ENCODE results near the gene KLHL20. TPM values are rescaled to one million over a fixed set of nuclear protein-coding genes. Genes with fewer than 3 reads are reported as not detected.
"Not testable (repeated sequence)": the region's sequence is repeated elsewhere in the genome, so short reads cannot be mapped to it uniquely, and the experiment has no call there.

The KLHL20 gene
- total RNA-seq, result 15.4 and 17.6 TPM in 2 replicates

- H3K9me3 Mint-ChIP-seq, result peaks cover 9% of the 10 kb centered on the region
- H3K4me3 Mint-ChIP-seq (ENCODE audit: low read depth), result peak within 1 kb of the TSS; percentile 97
- peak within 1 kb of the TSS; percentile 94 for H3K27ac Mint-ChIP-seq
- peaks cover 14% of the 10 kb centered on the region for H3K27me3 Mint-ChIP-seq (ENCODE audit: low read depth)
- peak; percentile 83 for DNase-seq (ENCODE audit: low spot score)
- intact Hi-C loops (cut with micrococcal nuclease), result loop anchor here (1.0 to 5.0 kb wide), 4 partner anchors 109 to 442 kb away; partner anchors contain the start of genes CENPL, DARS2, PRDX6 and RABGAP1L
- H3K4me1 Mint-ChIP-seq (ENCODE audit: low read depth), result peaks cover 18% of the 10 kb centered on the region
- peaks cover 12% of the 10 kb centered on the region for H3K36me3 Mint-ChIP-seq (ENCODE audit: low read depth)
Measured at GRCh38 chr1:173714759-173715537, at the start of gene KLHL20. Gene KLHL20 (plus strand): TSS chr1:173714981. CDS start chr1:173716044, 1,063 bp downstream.

GRCh38 chr1:173666646-173667045 lies 48.1 kb upstream of the KLHL20 start:
- Mint-ChIP-seq H3K27ac (no peak overlapping the region), H3K4me3 (ENCODE audit: low read depth) (no peak overlapping the region), H3K4me1 (ENCODE audit: low read depth) (peaks cover 3% of the 10 kb centered on the region), H3K27me3 (ENCODE audit: low read depth) (peaks cover 26% of the 10 kb centered on the region), H3K36me3 (ENCODE audit: low read depth) (no peaks in the 10 kb centered on the region), H3K9me3 (no peaks in the 10 kb centered on the region)
- intact Hi-C loops (cut with micrococcal nuclease), result no loop called here
- DNase-seq (ENCODE audit: low spot score), result no peak

GRCh38 chr1:173669491-173669941 lies 45.3 kb upstream of the KLHL20 start, which contains the start of gene ANKRD45:
Gene ANKRD45 (minus strand): TSS chr1:173669851. CDS start chr1:173659418, 10,433 bp downstream.
- no peak within 1 kb of the TSS for H3K4me3 Mint-ChIP-seq (ENCODE audit: low read depth)
- DNase-seq (ENCODE audit: low spot score), result no peak
- no peak within 1 kb of the TSS for H3K27ac Mint-ChIP-seq
- no peaks in the 10 kb centered on the region for H3K9me3 Mint-ChIP-seq
- no peaks in the 10 kb centered on the region for H3K36me3 Mint-ChIP-seq (ENCODE audit: low read depth)
- H3K27me3 Mint-ChIP-seq (ENCODE audit: low read depth), result peaks cover 24% of the 10 kb centered on the region
- peaks cover 3% of the 10 kb centered on the region for H3K4me1 Mint-ChIP-seq (ENCODE audit: low read depth)
- intact Hi-C loops (cut with micrococcal nuclease), result no loop called here

- H3K4me1 Mint-ChIP-seq (ENCODE audit: low read depth); DNase-seq (ENCODE audit: low spot score): not testable (repeated sequence)
Measured at GRCh38 chr1:173674496-173674895, 40.3 kb upstream of the KLHL20 start.

GRCh38 chr1:173680152-173680551 lies 34.6 kb upstream of the KLHL20 start:
- H3K27me3 Mint-ChIP-seq (ENCODE audit: low read depth); H3K9me3 Mint-ChIP-seq; H3K27ac Mint-ChIP-seq; H3K36me3 Mint-ChIP-seq (ENCODE audit: low read depth); DNase-seq (ENCODE audit: low spot score); H3K4me1 Mint-ChIP-seq (ENCODE audit: low read depth); intact Hi-C loops (cut with micrococcal nuclease); H3K4me3 Mint-ChIP-seq (ENCODE audit: low read depth): not testable (repeated sequence)

More at GRCh38 chr1:173674496-173674895, 40.3 kb upstream of the KLHL20 start:
- H3K9me3 Mint-ChIP-seq; H3K36me3 Mint-ChIP-seq (ENCODE audit: low read depth); intact Hi-C loops (cut with micrococcal nuclease); H3K27me3 Mint-ChIP-seq (ENCODE audit: low read depth); H3K4me3 Mint-ChIP-seq (ENCODE audit: low read depth); H3K27ac Mint-ChIP-seq: not testable (repeated sequence)

GRCh38 chr1:173682184-173682583 lies 32.6 kb upstream of the KLHL20 start:
- Mint-ChIP-seq H3K9me3 (no peaks in the 10 kb centered on the region), H3K36me3 (ENCODE audit: low read depth) (no peaks in the 10 kb centered on the region), H3K4me1 (ENCODE audit: low read depth) (no peaks in the 10 kb centered on the region), H3K4me3 (ENCODE audit: low read depth) (no peak overlapping the region), H3K27me3 (ENCODE audit: low read depth) (peaks cover 5% of the 10 kb centered on the region), H3K27ac (no peak overlapping the region)
- DNase-seq (ENCODE audit: low spot score), result no peak
- intact Hi-C loops (cut with micrococcal nuclease), result no loop called here

- DNase-seq (ENCODE audit: low spot score); intact Hi-C loops (cut with micrococcal nuclease); H3K4me1 Mint-ChIP-seq (ENCODE audit: low read depth); H3K27me3 Mint-ChIP-seq (ENCODE audit: low read depth); H3K27ac Mint-ChIP-seq; H3K4me3 Mint-ChIP-seq (ENCODE audit: low read depth); H3K9me3 Mint-ChIP-seq; H3K36me3 Mint-ChIP-seq (ENCODE audit: low read depth): not testable (repeated sequence)
Measured at GRCh38 chr1:173683838-173684237, 30.9 kb upstream of the KLHL20 start.

GRCh38 chr1:173685121-173685520 lies 29.7 kb upstream of the KLHL20 start:
- H3K9me3 Mint-ChIP-seq; H3K4me1 Mint-ChIP-seq (ENCODE audit: low read depth); H3K36me3 Mint-ChIP-seq (ENCODE audit: low read depth); H3K27ac Mint-ChIP-seq; H3K4me3 Mint-ChIP-seq (ENCODE audit: low read depth); DNase-seq (ENCODE audit: low spot score); H3K27me3 Mint-ChIP-seq (ENCODE audit: low read depth); intact Hi-C loops (cut with micrococcal nuclease): not testable (repeated sequence)

GRCh38 chr1:173688300-173688699 lies 26.5 kb upstream of the KLHL20 start:
- intact Hi-C loops (cut with micrococcal nuclease), result no loop called here
- no peaks in the 10 kb centered on the region for H3K36me3 Mint-ChIP-seq (ENCODE audit: low read depth)
- no peak overlapping the region for H3K4me3 Mint-ChIP-seq (ENCODE audit: low read depth)
- no peaks in the 10 kb centered on the region for H3K9me3 Mint-ChIP-seq
- peaks cover 1% of the 10 kb centered on the region for H3K4me1 Mint-ChIP-seq (ENCODE audit: low read depth)
- H3K27ac Mint-ChIP-seq, result no peak overlapping the region
- DNase-seq (ENCODE audit: low spot score), result no peak
- peaks cover 9% of the 10 kb centered on the region for H3K27me3 Mint-ChIP-seq (ENCODE audit: low read depth)

- Mint-ChIP-seq H3K36me3 (ENCODE audit: low read depth) (no peaks in the 10 kb centered on the region), H3K4me3 (ENCODE audit: low read depth) (no peak overlapping the region), H3K27me3 (ENCODE audit: low read depth) (peaks cover 16% of the 10 kb centered on the region), H3K27ac (no peak overlapping the region), H3K9me3 (no peaks in the 10 kb centered on the region), H3K4me1 (ENCODE audit: low read depth) (peaks cover 1% of the 10 kb centered on the region)
- no peak for DNase-seq (ENCODE audit: low spot score)
- intact Hi-C loops (cut with micrococcal nuclease), result no loop called here
Measured at GRCh38 chr1:173693238-173693637, 21.5 kb upstream of the KLHL20 start.

- H3K9me3 Mint-ChIP-seq, result not testable (repeated sequence)
Measured at GRCh38 chr1:173701299-173701698, 13.5 kb upstream of the KLHL20 start.

GRCh38 chr1:173702736-173703135 lies 12.0 kb upstream of the KLHL20 start:
- Mint-ChIP-seq H3K9me3 (no peaks in the 10 kb centered on the region), H3K4me3 (ENCODE audit: low read depth) (no peak overlapping the region)
- intact Hi-C loops (cut with micrococcal nuclease), result no loop called here

More at GRCh38 chr1:173701299-173701698, 13.5 kb upstream of the KLHL20 start:
- H3K4me1 Mint-ChIP-seq (ENCODE audit: low read depth); DNase-seq (ENCODE audit: low spot score); intact Hi-C loops (cut with micrococcal nuclease); H3K4me3 Mint-ChIP-seq (ENCODE audit: low read depth); H3K27ac Mint-ChIP-seq; H3K36me3 Mint-ChIP-seq (ENCODE audit: low read depth): not testable (repeated sequence)
- H3K27me3 Mint-ChIP-seq (ENCODE audit: low read depth), result peaks cover 25% of the 10 kb centered on the region

GRCh38 chr1:173705117-173705516 lies 9.7 kb upstream of the KLHL20 start:
- Mint-ChIP-seq H3K27ac (no peak overlapping the region), H3K9me3 (no peaks in the 10 kb centered on the region), H3K27me3 (ENCODE audit: low read depth) (peaks cover 19% of the 10 kb centered on the region), H3K4me1 (ENCODE audit: low read depth) (no peaks in the 10 kb centered on the region), H3K36me3 (ENCODE audit: low read depth) (no peaks in the 10 kb centered on the region), H3K4me3 (ENCODE audit: low read depth) (no peak overlapping the region)
- no peak for DNase-seq (ENCODE audit: low spot score)
- intact Hi-C loops (cut with micrococcal nuclease), result no loop called here

More at GRCh38 chr1:173702736-173703135, 12.0 kb upstream of the KLHL20 start:
- DNase-seq (ENCODE audit: low spot score), result no peak
- Mint-ChIP-seq H3K27me3 (ENCODE audit: low read depth) (peaks cover 20% of the 10 kb centered on the region), H3K4me1 (ENCODE audit: low read depth) (no peaks in the 10 kb centered on the region), H3K36me3 (ENCODE audit: low read depth) (no peaks in the 10 kb centered on the region), H3K27ac (no peak overlapping the region)

Measured in activated T-helper 2 cell treated with anti-CD3 and anti-CD28 coated beads, Interferon-gamma antibody, Interleukin-2, Interleukin-4, amounts not matched to agents 10 μg/mL and 5 μg/mL and 100 μg/mL, durations not matched to agents 14 hours and 24 hours and 36 hours (primary cell).